ENCODE measurements around the gene MYO1H. TPM values are rescaled to one million over a fixed set of nuclear protein-coding genes. Genes with fewer than 3 reads are reported as not detected.

MYO1H gene
- total and polyA plus RNA-seq, 2 experiments from 2014 or later = not detected

DNA sequence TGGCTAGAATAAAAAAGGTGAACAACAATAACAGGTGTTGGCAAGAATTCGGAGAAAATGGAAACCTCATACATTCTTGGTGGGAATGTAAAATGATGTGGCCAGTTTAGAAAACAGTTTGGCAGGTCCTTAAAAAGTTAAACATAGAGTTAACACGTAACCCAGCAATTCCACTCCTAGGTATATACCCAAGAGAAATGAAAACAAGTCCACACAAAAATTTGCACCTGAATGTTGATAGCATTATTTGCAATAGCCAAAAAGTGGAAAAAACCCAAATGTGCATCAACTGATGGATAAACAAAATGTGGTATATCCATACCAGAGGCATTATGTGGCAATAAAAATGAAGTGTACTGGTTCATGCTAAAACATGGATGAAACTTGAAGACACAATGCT lies 2.3 kb upstream of the MYO1H start:
- TF ChIP-seq EZH2 (IDR thresholded peaks at IDR 0.05; ENCODE audit: low read depth, unreplicated experiment) (no peak), POLR2AphosphoS5 (IDR thresholded peaks at IDR 0.05; ENCODE audit: low read depth) (no peak), ZNF114 (CRISPR knock-in tag; IDR thresholded peaks at IDR 0.05) (no peak), STAT1 (IDR thresholded peaks at IDR 0.05; ENCODE audit: unreplicated experiment) (no peak), NANOG (IDR thresholded peaks at IDR 0.05; ENCODE audit: borderline replicate concordance) (no peak), CREB1 (CRISPR knock-in tag; IDR thresholded peaks at IDR 0.05; ENCODE audit: low read depth) (no peak), EZH2phosphoT487 (IDR thresholded peaks at IDR 0.05; ENCODE audit: unreplicated experiment) (no peak), ZNF331 (CRISPR knock-in tag; IDR thresholded peaks at IDR 0.05; ENCODE audit: low read depth) (no peak), JUNB (IDR thresholded peaks at IDR 0.05; ENCODE audit: unreplicated experiment) (no peak)
- TF ChIP-seq, protein P1, sequence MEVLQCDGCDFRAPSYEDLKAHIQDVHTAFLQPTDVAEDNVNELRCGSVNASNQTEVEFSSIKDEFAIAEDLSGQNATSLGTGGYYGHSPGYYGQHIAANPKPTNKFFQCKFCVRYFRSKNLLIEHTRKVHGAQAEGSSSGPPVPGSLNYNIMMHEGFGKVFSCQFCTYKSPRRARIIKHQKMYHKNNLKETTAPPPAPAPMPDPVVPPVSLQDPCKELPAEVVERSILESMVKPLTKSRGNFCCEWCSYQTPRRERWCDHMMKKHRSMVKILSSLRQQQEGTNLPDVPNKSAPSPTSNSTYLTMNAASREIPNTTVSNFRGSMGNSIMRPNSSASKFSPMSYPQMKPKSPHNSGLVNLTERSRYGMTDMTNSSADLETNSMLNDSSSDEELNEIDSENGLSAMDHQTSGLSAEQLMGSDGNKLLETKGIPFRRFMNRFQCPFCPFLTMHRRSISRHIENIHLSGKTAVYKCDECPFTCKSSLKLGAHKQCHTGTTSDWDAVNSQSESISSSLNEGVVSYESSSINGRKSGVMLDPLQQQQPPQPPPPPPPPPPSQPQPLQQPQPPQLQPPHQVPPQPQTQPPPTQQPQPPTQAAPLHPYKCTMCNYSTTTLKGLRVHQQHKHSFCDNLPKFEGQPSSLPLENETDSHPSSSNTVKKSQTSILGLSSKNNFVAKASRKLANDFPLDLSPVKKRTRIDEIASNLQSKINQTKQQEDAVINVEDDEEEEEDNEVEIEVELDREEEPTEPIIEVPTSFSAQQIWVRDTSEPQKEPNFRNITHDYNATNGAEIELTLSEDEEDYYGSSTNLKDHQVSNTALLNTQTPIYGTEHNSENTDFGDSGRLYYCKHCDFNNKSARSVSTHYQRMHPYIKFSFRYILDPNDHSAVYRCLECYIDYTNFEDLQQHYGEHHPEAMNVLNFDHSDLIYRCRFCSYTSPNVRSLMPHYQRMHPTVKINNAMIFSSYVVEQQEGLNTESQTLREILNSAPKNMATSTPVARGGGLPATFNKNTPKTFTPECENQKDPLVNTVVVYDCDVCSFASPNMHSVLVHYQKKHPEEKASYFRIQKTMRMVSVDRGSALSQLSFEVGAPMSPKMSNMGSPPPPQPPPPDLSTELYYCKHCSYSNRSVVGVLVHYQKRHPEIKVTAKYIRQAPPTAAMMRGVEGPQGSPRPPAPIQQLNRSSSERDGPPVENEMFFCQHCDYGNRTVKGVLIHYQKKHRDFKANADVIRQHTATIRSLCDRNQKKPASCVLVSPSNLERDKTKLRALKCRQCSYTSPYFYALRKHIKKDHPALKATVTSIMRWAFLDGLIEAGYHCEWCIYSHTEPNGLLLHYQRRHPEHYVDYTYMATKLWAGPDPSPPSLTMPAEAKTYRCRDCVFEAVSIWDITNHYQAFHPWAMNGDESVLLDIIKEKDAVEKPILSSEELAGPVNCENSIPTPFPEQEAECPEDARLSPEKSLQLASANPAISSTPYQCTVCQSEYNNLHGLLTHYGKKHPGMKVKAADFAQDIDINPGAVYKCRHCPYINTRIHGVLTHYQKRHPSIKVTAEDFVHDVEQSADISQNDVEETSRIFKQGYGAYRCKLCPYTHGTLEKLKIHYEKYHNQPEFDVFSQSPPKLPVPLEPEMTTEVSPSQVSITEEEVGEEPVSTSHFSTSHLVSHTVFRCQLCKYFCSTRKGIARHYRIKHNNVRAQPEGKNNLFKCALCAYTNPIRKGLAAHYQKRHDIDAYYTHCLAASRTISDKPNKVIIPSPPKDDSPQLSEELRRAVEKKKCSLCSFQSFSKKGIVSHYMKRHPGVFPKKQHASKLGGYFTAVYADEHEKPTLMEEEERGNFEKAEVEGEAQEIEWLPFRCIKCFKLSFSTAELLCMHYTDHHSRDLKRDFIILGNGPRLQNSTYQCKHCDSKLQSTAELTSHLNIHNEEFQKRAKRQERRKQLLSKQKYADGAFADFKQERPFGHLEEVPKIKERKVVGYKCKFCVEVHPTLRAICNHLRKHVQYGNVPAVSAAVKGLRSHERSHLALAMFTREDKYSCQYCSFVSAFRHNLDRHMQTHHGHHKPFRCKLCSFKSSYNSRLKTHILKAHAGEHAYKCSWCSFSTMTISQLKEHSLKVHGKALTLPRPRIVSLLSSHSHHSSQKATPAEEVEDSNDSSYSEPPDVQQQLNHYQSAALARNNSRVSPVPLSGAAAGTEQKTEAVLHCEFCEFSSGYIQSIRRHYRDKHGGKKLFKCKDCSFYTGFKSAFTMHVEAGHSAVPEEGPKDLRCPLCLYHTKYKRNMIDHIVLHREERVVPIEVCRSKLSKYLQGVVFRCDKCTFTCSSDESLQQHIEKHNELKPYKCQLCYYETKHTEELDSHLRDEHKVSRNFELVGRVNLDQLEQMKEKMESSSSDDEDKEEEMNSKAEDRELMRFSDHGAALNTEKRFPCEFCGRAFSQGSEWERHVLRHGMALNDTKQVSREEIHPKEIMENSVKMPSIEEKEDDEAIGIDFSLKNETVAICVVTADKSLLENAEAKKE (CRISPR knock-in tag; IDR thresholded peaks at IDR 0.05) = no peak
- TF ChIP-seq, protein P2, sequence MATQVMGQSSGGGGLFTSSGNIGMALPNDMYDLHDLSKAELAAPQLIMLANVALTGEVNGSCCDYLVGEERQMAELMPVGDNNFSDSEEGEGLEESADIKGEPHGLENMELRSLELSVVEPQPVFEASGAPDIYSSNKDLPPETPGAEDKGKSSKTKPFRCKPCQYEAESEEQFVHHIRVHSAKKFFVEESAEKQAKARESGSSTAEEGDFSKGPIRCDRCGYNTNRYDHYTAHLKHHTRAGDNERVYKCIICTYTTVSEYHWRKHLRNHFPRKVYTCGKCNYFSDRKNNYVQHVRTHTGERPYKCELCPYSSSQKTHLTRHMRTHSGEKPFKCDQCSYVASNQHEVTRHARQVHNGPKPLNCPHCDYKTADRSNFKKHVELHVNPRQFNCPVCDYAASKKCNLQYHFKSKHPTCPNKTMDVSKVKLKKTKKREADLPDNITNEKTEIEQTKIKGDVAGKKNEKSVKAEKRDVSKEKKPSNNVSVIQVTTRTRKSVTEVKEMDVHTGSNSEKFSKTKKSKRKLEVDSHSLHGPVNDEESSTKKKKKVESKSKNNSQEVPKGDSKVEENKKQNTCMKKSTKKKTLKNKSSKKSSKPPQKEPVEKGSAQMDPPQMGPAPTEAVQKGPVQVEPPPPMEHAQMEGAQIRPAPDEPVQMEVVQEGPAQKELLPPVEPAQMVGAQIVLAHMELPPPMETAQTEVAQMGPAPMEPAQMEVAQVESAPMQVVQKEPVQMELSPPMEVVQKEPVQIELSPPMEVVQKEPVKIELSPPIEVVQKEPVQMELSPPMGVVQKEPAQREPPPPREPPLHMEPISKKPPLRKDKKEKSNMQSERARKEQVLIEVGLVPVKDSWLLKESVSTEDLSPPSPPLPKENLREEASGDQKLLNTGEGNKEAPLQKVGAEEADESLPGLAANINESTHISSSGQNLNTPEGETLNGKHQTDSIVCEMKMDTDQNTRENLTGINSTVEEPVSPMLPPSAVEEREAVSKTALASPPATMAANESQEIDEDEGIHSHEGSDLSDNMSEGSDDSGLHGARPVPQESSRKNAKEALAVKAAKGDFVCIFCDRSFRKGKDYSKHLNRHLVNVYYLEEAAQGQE (IDR thresholded peaks at IDR 0.05; ENCODE audit: unreplicated experiment) = no peak
- TF ChIP-seq, protein P3, sequence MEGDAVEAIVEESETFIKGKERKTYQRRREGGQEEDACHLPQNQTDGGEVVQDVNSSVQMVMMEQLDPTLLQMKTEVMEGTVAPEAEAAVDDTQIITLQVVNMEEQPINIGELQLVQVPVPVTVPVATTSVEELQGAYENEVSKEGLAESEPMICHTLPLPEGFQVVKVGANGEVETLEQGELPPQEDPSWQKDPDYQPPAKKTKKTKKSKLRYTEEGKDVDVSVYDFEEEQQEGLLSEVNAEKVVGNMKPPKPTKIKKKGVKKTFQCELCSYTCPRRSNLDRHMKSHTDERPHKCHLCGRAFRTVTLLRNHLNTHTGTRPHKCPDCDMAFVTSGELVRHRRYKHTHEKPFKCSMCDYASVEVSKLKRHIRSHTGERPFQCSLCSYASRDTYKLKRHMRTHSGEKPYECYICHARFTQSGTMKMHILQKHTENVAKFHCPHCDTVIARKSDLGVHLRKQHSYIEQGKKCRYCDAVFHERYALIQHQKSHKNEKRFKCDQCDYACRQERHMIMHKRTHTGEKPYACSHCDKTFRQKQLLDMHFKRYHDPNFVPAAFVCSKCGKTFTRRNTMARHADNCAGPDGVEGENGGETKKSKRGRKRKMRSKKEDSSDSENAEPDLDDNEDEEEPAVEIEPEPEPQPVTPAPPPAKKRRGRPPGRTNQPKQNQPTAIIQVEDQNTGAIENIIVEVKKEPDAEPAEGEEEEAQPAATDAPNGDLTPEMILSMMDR (conservative IDR thresholded peaks at IDR 0.05; ENCODE audit: low read depth in 2 of 2) = no peak
- TF ChIP-seq, protein P4, sequence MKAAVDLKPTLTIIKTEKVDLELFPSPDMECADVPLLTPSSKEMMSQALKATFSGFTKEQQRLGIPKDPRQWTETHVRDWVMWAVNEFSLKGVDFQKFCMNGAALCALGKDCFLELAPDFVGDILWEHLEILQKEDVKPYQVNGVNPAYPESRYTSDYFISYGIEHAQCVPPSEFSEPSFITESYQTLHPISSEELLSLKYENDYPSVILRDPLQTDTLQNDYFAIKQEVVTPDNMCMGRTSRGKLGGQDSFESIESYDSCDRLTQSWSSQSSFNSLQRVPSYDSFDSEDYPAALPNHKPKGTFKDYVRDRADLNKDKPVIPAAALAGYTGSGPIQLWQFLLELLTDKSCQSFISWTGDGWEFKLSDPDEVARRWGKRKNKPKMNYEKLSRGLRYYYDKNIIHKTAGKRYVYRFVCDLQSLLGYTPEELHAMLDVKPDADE (IDR thresholded peaks at IDR 0.05) = no peak
- no peak overlapping the region for H3K4me3 Mint-ChIP-seq
- no peaks in the 10 kb centered on the region for H3K27me3 Mint-ChIP-seq (ENCODE audit: insufficient read depth, low read depth, poor library complexity)

More for the DNA sequence above, 2.3 kb upstream of the MYO1H start:
- no peak overlapping the region for H3K27ac ChIP-seq (ENCODE audit: low read depth)
- H3K9me3 Mint-ChIP-seq = no peaks in the 10 kb centered on the region; the same call in 2 of the 3 replicates
- H3K4me1 Mint-ChIP-seq = no peaks in the 10 kb centered on the region
- H3K36me3 ChIP-seq (ENCODE audit: insufficient read depth) = no peaks in the 10 kb centered on the region
- no peaks in the 10 kb centered on the region for H4K20me1 ChIP-seq (replicated peaks; ENCODE audit: insufficient read depth)
- H3K4me3 ChIP-seq = no peak overlapping the region
- DNase-seq (ENCODE audit: low spot score) (no peak), ATAC-seq (no peak)
- H3K27me3 ChIP-seq (ENCODE audit: insufficient read depth) = no peaks in the 10 kb centered on the region
- no peak overlapping the region for H3K4me2 ChIP-seq
- H3K79me2 ChIP-seq (replicated peaks; ENCODE audit: insufficient read depth) = no peaks in the 10 kb centered on the region
- no peak overlapping the region for H3K27ac Mint-ChIP-seq
- H3K9me2 ChIP-seq (ENCODE audit: insufficient read depth) = peaks cover 11% of the 10 kb centered on the region
- H3F3A ChIP-seq (replicated peaks; ENCODE audit: low read depth) = no peaks in the 10 kb centered on the region
- H3K4me1 ChIP-seq (ENCODE audit: insufficient read depth) = no peaks in the 10 kb centered on the region
- no peak overlapping the region for H2AFZ ChIP-seq
- no peaks in the 10 kb centered on the region for H3K36me3 Mint-ChIP-seq (ENCODE audit: low read depth)

All from GM23338 (cell line).